ENCODE results near the gene PLEKHM3.

The PLEKHM3 gene

GRCh38 chr2:208010506-208010905 lies 14.8 kb downstream of the PLEKHM3 start:
- H3K4me3 ChIP-seq, result no peak overlapping the region
- TF ChIP-seq CTCF (IDR thresholded peaks at IDR 0.05), result no peak
- no peak overlapping the region for H3K27ac ChIP-seq

GRCh38 chr2:208006833-208007232 lies 18.5 kb downstream of the PLEKHM3 start:
- DNase-seq (ENCODE audit: low spot score), result no peak
- Histone ChIP-seq H3K27ac (no peak overlapping the region), H3K4me3 (no peak overlapping the region)
- no peak for TF ChIP-seq CTCF (IDR thresholded peaks at IDR 0.05)

More at GRCh38 chr2:208010506-208010905, 14.8 kb downstream of the PLEKHM3 start:
- no peak for DNase-seq (ENCODE audit: low spot score)

- H3K27ac ChIP-seq, result no peak overlapping the region
- H3K4me3 ChIP-seq, result no peak overlapping the region
- DNase-seq (ENCODE audit: low spot score), result no peak
- no peak for TF ChIP-seq CTCF (IDR thresholded peaks at IDR 0.05)
Measured at GRCh38 chr2:208006337-208006736, 19.0 kb downstream of the PLEKHM3 start.

- peak overlapping the region in 1 of 2 donors; percentile 36 for H3K27ac ChIP-seq
- no peak for DNase-seq (ENCODE audit: low spot score)
- no peak overlapping the region for H3K4me3 ChIP-seq
- TF ChIP-seq CTCF (IDR thresholded peaks at IDR 0.05), result no peak
Measured at GRCh38 chr2:208001924-208002323, 23.4 kb downstream of the PLEKHM3 start.

- no peak for DNase-seq (ENCODE audit: low spot score)
- Histone ChIP-seq H3K4me3 (no peak overlapping the region), H3K27ac (no peak overlapping the region)
- no peak for TF ChIP-seq CTCF (IDR thresholded peaks at IDR 0.05)
Measured at GRCh38 chr2:208000701-208001395, 24.5 kb downstream of the PLEKHM3 start.

GRCh38 chr2:207996848-207997247 lies 28.5 kb downstream of the PLEKHM3 start:
- no peak overlapping the region for H3K4me3 ChIP-seq
- no peak for TF ChIP-seq CTCF (IDR thresholded peaks at IDR 0.05)
- no peak overlapping the region for H3K27ac ChIP-seq
- DNase-seq (ENCODE audit: low spot score), result no peak

GRCh38 chr2:207995887-207996286 lies 29.4 kb downstream of the PLEKHM3 start:
- no peak for TF ChIP-seq CTCF (IDR thresholded peaks at IDR 0.05)
- H3K4me3 ChIP-seq, result no peak overlapping the region
- no peak for DNase-seq (ENCODE audit: low spot score)
- no peak overlapping the region for H3K27ac ChIP-seq

Measured in coronary artery (tissue), 2 donors.